Lung (tissue), 12 donors: ENCODE data around the gene THSD8. TPM values are rescaled to one million over a fixed set of nuclear protein-coding genes. Genes with fewer than 3 reads are reported as not detected.

Experiments used
- ATAC-seq: fragments of 200-7000 bp; cut with Tn5 transposase; one replicate; pipeline ENCODE4 v1.9.1; 2020; ENCODE audit warnings: moderate number of reproducible peaks; ENCODE audit not compliant: insufficient read depth, low FRiP score
- DNase-seq, 3 donors: peaks; one replicate each; pipeline ENCODE4 v3.0.0-alpha.2; 2013 to 2017
- H3K27ac ChIP-seq, 2 donors: one replicate each; pipeline ENCODE4 v1.5.1; 2013; ENCODE audit warnings: mild to moderate bottlenecking in 2 of 2, moderate library complexity in 2 of 2, control low read depth in 1 of 2, inconsistent platforms in 1 of 2, low read depth in 1 of 2, low read length in 1 of 2
- H3K27me3 ChIP-seq, 3 donors: one replicate each; pipeline ENCODE4 v1.5.1; 2013; ENCODE audit warnings: low read length in 2 of 3; ENCODE audit not compliant: control insufficient read depth in 3 of 3, insufficient read depth in 3 of 3
- H3K36me3 ChIP-seq, 4 donors: one replicate each; pipeline ENCODE4 v1.5.1; 2013; ENCODE audit warnings: low read length in 4 of 4, mild to moderate bottlenecking in 1 of 4, moderate library complexity in 1 of 4; ENCODE audit not compliant: control insufficient read depth in 4 of 4, insufficient read depth in 4 of 4
- H3K4me1 ChIP-seq, 5 donors: one replicate each; pipeline ENCODE4 v1.5.1; 2013; ENCODE audit warnings: low read length in 5 of 5, mild to moderate bottlenecking in 2 of 5, moderate library complexity in 1 of 5; ENCODE audit not compliant: control insufficient read depth in 5 of 5, insufficient read depth in 5 of 5
- H3K4me3 ChIP-seq: one replicate; pipeline ENCODE4 v1.5.1; 2013; ENCODE audit warnings: mild to moderate bottlenecking, control low read depth, moderate library complexity
- H3K9ac ChIP-seq, 2 donors: one replicate each; pipeline ENCODE4 v1.5.1; 2013; ENCODE audit warnings: low read length in 2 of 2, control low read depth in 1 of 2; ENCODE audit not compliant: insufficient read depth in 1 of 2
- H3K9me3 ChIP-seq, 4 donors: one replicate each; pipeline ENCODE4 v1.5.1; 2013; ENCODE audit warnings: low read length in 3 of 4, mild to moderate bottlenecking in 1 of 4, moderate library complexity in 1 of 4; ENCODE audit not compliant: control insufficient read depth in 4 of 4, insufficient read depth in 3 of 4
- WGBS, 2 donors: extraction: QIAGEN DNeasy Blood & Tissue Kit; methylation state at CpG; one replicate each; pipeline ENCODE4 v1.1.7; 2013; 5-methylcytosine and 5-hydroxymethylcytosine counted together
- polyA plus RNA-seq, 2 donors: library from polyadenylated mRNA; stranded (reverse); fragments of 200-250 nt; gene quantifications; one replicate each; pipeline ENCODE4 v1.2.1, GENCODE V29; 2013
- total RNA-seq, 2 donors: library from RNA; depleted of rRNA in 1 of 2; stranded (reverse); fragments of >200 nt in 1 of 2; gene quantifications; one replicate each; pipeline ENCODE4 v1.2.1, GENCODE V29; 2014 to 2021
- TF ChIP-seq, protein P1 (sequence below): IDR thresholded peaks from 2 replicates; pipeline ENCODE4 v1.5.1; 2012; ENCODE audit warnings: mild to moderate bottlenecking; ENCODE audit errors: control extremely low read depth, extremely low read depth
- donor health status: control.
- donor health status: control.
- donor health status: Bipolar disorder and iron deficiency.
- donor health status: healthy.
- donor health status: DM: yes; HTN: yes; CAD: no.

Gene THSD8
- total and polyA plus RNA-seq, 4 donors, result 0.10 to 6.2 (median 2.0) TPM

DNA sequence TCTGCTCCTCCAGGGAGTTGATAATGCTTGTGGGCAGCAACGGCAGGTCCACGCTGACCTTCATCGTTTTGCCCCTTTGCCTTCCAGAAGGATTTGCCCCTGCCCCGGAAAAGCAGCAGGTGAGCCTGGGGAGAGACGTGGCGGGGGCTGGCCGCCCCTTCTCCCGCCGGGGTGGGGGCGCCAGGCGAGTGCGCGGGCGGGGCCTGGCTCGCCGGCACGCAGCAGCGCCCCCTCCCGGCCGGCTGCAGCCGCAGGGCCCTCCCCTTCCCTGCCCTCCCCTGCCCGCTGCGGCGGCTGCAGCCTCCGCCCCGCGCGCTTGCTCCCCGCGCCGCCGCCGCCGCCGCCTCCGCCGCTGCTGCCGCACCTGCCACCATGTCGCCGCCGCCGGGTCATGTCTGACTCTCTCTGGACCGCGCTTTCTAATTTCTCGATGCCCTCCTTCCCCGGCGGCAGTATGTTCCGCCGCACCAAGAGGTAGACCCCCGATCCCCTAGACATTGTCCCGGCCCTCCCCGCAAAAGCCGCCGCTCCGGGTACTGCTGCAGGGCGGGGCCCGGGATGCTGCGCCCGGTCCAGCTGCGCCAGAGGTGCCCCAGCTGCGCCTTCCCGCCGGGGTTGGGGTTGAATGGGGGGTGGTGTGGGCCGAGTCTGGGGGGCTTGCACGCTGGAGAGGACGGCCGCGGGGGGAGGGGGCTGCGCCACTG, 36.5 kb downstream of the THSD8 start, which contains the start of gene MAST1:
TSS of gene MAST1 (plus strand) at position 334 of the 704 bp plus-strand sequence. CDS start at position 392, 58 bp downstream.
- H3K4me1 ChIP-seq, result peaks cover 0 to 12% (median 0%) of the 10 kb centered on the region in 5 donors
- 1% methylated on average over 50 to 69 of the region's 69 CpGs for WGBS, 2 donors
- ATAC-seq, result no peak
- H3K9ac ChIP-seq, result no peak within 1 kb of the TSS
- peaks cover 0 to 72% (median 67%) of the 10 kb centered on the region in 3 donors for H3K27me3 ChIP-seq
- TF ChIP-seq, protein P1, sequence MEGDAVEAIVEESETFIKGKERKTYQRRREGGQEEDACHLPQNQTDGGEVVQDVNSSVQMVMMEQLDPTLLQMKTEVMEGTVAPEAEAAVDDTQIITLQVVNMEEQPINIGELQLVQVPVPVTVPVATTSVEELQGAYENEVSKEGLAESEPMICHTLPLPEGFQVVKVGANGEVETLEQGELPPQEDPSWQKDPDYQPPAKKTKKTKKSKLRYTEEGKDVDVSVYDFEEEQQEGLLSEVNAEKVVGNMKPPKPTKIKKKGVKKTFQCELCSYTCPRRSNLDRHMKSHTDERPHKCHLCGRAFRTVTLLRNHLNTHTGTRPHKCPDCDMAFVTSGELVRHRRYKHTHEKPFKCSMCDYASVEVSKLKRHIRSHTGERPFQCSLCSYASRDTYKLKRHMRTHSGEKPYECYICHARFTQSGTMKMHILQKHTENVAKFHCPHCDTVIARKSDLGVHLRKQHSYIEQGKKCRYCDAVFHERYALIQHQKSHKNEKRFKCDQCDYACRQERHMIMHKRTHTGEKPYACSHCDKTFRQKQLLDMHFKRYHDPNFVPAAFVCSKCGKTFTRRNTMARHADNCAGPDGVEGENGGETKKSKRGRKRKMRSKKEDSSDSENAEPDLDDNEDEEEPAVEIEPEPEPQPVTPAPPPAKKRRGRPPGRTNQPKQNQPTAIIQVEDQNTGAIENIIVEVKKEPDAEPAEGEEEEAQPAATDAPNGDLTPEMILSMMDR, result peak; percentile 5
- no peak within 1 kb of the TSS for H3K4me3 ChIP-seq
- peaks cover 0 to 8% (median 0%) of the 10 kb centered on the region in 4 donors for H3K9me3 ChIP-seq
- DNase-seq, result peak in 1 of 3 donors; percentile 22
- no peak within 1 kb of the TSS for H3K27ac ChIP-seq
- no peaks in the 10 kb centered on the region for H3K36me3 ChIP-seq

DNA sequence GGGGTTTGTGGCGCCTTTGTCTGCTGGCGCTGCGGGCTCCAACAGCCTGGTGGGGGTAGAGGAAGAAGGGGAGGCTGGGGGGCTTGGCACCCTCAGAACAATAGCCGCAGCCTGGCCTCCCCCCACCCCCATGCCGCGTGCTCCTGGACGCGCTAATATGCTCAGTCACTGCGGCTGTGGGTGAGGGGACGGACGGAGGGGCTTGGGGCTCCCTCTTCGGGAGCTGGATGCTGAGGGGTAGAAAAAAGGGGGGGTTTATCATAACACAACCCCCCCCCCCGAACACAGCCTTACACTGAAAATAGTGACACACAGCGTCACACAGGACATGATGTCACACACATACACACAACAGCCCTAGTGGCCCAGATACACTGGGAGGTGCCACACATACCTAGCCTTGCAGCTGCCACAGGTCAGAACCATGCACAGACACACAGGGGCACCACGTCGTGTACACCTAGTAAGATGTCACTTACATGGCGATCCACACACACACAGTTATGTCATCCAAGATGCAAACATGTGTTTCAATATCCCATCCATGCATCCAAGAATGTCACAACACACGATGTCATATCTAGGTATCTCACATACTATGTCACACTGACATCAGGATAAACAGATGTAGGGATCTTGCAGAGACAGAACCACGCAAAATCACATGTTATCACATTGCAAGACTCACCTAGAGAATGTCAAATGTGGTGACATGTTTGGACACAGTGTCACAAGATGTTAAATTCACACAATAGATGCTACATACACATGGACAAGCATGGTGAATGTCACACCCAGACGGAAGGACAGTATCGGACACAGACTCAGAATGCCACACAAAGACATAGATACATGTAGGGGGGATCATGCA, 37.3 kb downstream of the THSD8 start:
- Histone ChIP-seq H3K27me3 (peaks cover 0 to 71% (median 64%) of the 10 kb centered on the region in 3 donors), H3K4me3 (no peak overlapping the region), H3K4me1 (peaks cover 0 to 12% (median 0%) of the 10 kb centered on the region in 5 donors), H3K9ac (no peak overlapping the region), H3K27ac (no peak overlapping the region), H3K9me3 (peaks cover 0 to 8% (median 0%) of the 10 kb centered on the region in 4 donors), H3K36me3 (no peaks in the 10 kb centered on the region)
- TF ChIP-seq, protein P1, result no peak
- ATAC-seq, result no peak
- 20 to 23% methylated on average over 20 to 21 of the region's 21 CpGs for WGBS, 2 donors
- no peak for DNase-seq

DNA sequence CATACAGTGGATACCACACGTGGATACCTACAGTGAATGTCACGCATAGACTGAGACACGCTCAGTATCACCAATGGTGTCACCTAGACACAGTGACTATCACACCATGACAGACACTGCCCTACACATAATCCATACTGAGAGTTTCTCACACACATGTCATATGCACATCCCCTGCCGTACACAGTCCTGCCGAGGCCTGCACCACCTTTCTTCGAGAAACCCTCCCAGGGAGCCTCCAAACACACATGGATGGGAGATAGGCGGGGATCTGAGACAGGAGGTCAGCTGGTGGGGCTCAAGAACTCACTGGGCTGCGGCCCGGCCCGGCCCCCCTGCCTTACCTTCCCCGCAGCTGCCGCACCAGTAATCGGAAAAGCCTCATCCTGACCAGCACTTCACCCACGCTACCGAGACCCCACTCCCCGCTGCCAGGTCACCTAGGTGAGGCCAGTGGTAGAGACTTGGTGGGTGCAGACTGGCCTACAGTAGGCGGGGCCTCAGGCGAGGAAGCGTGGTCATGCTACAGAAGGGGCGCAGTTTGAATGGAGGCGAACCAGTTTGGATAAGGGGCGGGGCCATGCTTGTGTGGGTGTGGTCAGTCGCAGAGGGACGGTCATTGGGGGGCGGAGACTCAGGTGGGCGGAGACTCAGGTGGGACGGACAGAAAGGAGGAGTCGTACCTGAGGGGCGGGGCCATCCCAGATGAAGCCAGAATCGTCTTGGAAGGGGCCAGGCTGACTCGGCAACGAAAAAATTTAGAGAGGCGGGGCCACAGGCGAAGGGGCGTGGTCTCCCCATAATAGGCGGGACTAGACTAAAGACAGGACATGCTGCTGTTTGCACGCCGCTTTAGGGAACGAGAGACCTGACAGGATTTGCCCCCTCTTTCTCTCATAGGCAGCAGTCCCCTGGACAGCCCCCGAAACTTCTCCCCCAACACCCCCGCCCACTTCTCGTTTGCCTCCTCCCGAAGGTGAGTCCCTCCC, 38.5 kb downstream of the THSD8 start:
- WGBS, 2 donors, result 23 to 28% methylated on average over 43 of the region's 43 CpGs
- H3K27ac ChIP-seq, result no peak overlapping the region
- no peak overlapping the region for H3K9ac ChIP-seq
- TF ChIP-seq, protein P1, result no peak
- H3K4me3 ChIP-seq, result no peak overlapping the region
- peaks cover 0 to 5% (median 0%) of the 10 kb centered on the region in 4 donors for H3K9me3 ChIP-seq
- peak; percentile 63 for ATAC-seq
- H3K4me1 ChIP-seq, result peaks cover 0 to 9% (median 0%) of the 10 kb centered on the region in 5 donors
- peak; percentile 42 to 83 (median 45) for DNase-seq
- H3K36me3 ChIP-seq, result no peaks in the 10 kb centered on the region
- H3K27me3 ChIP-seq, result peaks cover 0 to 58% (median 52%) of the 10 kb centered on the region in 3 donors
